Epithelial cell of proximal tubule (primary cell): ENCODE results near the gene MDFIC2. TPM values are rescaled to one million over a fixed set of nuclear protein-coding genes. Genes with fewer than 3 reads are reported as not detected.

ENCODE experiments used
- DNase-seq: peaks from one replicate; pipeline ENCODE4 v3.0.0-alpha.2; 2011; ENCODE audit warnings: low read depth
- H3K4me3 ChIP-seq: 2 replicates; pipeline ENCODE4 v1.5.1; 2011; ENCODE audit warnings: low read depth, mild to moderate bottlenecking, low read length
- CTCF ChIP-seq: conservative IDR thresholded peaks from 2 replicates; pipeline ENCODE4 v1.5.1; 2012; ENCODE audit warnings: low read depth, mild to moderate bottlenecking, low read length
- total RNA-seq: library from RNA; depleted of rRNA; stranded (reverse); fragments of >200 nt; gene quantifications from 2 replicates; pipeline ENCODE4 v1.2.3, GENCODE V29; 2015

Gene MDFIC2
- total RNA-seq, 1 donor from 2014 or later, result not detected

- TF ChIP-seq CTCF, result no peak
- no peak for DNase-seq
- H3K4me3 ChIP-seq, result no peak overlapping the region
Observed at GRCh38 chr3:70177881-70178645, 134.4 kb downstream of the MDFIC2 start.

- no peak for DNase-seq
- no peak overlapping the region for H3K4me3 ChIP-seq
- TF ChIP-seq CTCF, result no peak
Observed at GRCh38 chr3:70176224-70176623, 136.2 kb downstream of the MDFIC2 start.

GRCh38 chr3:70156808-70157207 lies 155.6 kb downstream of the MDFIC2 start:
- no peak for TF ChIP-seq CTCF
- H3K4me3 ChIP-seq, result no peak overlapping the region
- no peak for DNase-seq

GRCh38 chr3:70150599-70150998 lies 161.8 kb downstream of the MDFIC2 start:
- no peak overlapping the region for H3K4me3 ChIP-seq
- no peak for TF ChIP-seq CTCF
- no peak for DNase-seq

GRCh38 chr3:70149714-70150400 lies 162.6 kb downstream of the MDFIC2 start:
- no peak for TF ChIP-seq CTCF
- no peak for DNase-seq
- H3K4me3 ChIP-seq, result no peak overlapping the region
